COR-L47 (cell line): ENCODE data around the gene GABPA.
A peak's percentile ranks its signal among the peaks of the same experiment; 100 is the strongest.
"Not testable (repeated sequence)": the region's sequence is repeated elsewhere in the genome, so short reads cannot be mapped to it uniquely, and the experiment has no call there.

Experiments used
- DNase-seq: peaks from one replicate; lab custom pipeline; 2025; lab: John Stamatoyannopoulos, UW

The GABPA gene

GRCh38 chr21:25734904-25735645, at the start of gene GABPA, which contains the start of gene ATP5PF:
GABPA (plus strand) TSS chr21:25734972; CDS start chr21:25741599, 6,627 bp downstream.
ATP5PF (minus strand) TSS chr21:25734904; CDS start chr21:25729794, 5,110 bp downstream.
- DNase-seq = peak; percentile 96

GRCh38 chr21:25687787-25688186, 47.0 kb upstream of the GABPA start:
- DNase-seq = no peak

- DNase-seq = no peak
Observed at GRCh38 chr21:25688275-25689155, 46.3 kb upstream of the GABPA start.

GRCh38 chr21:25689226-25689625, 45.5 kb upstream of the GABPA start:
- DNase-seq = no peak

GRCh38 chr21:25691976-25692375, 42.8 kb upstream of the GABPA start:
- DNase-seq = no peak

- not testable (repeated sequence) for DNase-seq
Observed at GRCh38 chr21:25695461-25695860, 39.3 kb upstream of the GABPA start.

GRCh38 chr21:25700741-25701140, 34.0 kb upstream of the GABPA start:
- DNase-seq = no peak

GRCh38 chr21:25701529-25701928, 33.2 kb upstream of the GABPA start:
- DNase-seq = no peak

GRCh38 chr21:25708467-25709065, 26.2 kb upstream of the GABPA start:
- DNase-seq = peak; percentile 21

- no peak for DNase-seq
Observed at GRCh38 chr21:25709684-25710265, 25.0 kb upstream of the GABPA start.

GRCh38 chr21:25710550-25710949, 24.2 kb upstream of the GABPA start:
- no peak for DNase-seq

- not testable (repeated sequence) for DNase-seq
Observed at GRCh38 chr21:25714066-25714465, 20.7 kb upstream of the GABPA start.

GRCh38 chr21:25717491-25718147, 17.2 kb upstream of the GABPA start:
- no peak for DNase-seq

GRCh38 chr21:25721987-25722386, 12.8 kb upstream of the GABPA start:
- no peak for DNase-seq

GRCh38 chr21:25722631-25723030, 12.1 kb upstream of the GABPA start:
- DNase-seq = no peak

GRCh38 chr21:25732091-25732760, 2.5 kb upstream of the GABPA start:
- DNase-seq = no peak

- no peak for DNase-seq
Observed at GRCh38 chr21:25733859-25734653, 716 bp upstream of the GABPA start.

- no peak for DNase-seq
Observed at GRCh38 chr21:25734654-25734903, 193 bp upstream of the GABPA start.

- DNase-seq = peak; percentile 81
Observed at GRCh38 chr21:25735646-25736597, 1.1 kb downstream of the GABPA start.
